GM23338 (cell line): ENCODE measurements around the gene ZNF485.

Source experiments
- EZH2 ChIP-seq: fragments of 200-600 bp; sonication (generic); IDR thresholded peaks from one replicate; pipeline ENCODE4 v1.8.0; 2017; ENCODE audit warnings: antibody characterized with exemption, mild to moderate bottlenecking, low read depth; ENCODE audit not compliant: unreplicated experiment
- EZH2phosphoT487 ChIP-seq: fragments of 200-600 bp; sonication (generic); IDR thresholded peaks from one replicate; pipeline ENCODE4 v1.8.1; 2018; ENCODE audit warnings: antibody characterized with exemption; ENCODE audit not compliant: unreplicated experiment
- JUNB ChIP-seq: IDR thresholded peaks from one replicate; pipeline ENCODE4 v1.6.1; 2016; ENCODE audit warnings: antibody characterized with exemption; ENCODE audit not compliant: unreplicated experiment
- NANOG ChIP-seq: IDR thresholded peaks from 2 replicates; pipeline ENCODE4 v1.6.1; 2016; ENCODE audit warnings: antibody characterized with exemption, borderline replicate concordance
- POLR2AphosphoS5 ChIP-seq: IDR thresholded peaks from 2 replicates; pipeline ENCODE4 v1.6.1; 2016; ENCODE audit warnings: antibody characterized with exemption, low read depth
- STAT1 ChIP-seq: IDR thresholded peaks from one replicate; pipeline ENCODE4 v1.6.1; 2016; ENCODE audit warnings: antibody characterized with exemption; ENCODE audit not compliant: unreplicated experiment
- ZNF331 ChIP-seq: fragments of 250-450 bp; sonication (Bioruptor Pico); IDR thresholded peaks from 2 replicates; pipeline ENCODE4 v1.5.0; 2020; ENCODE audit warnings: low read depth, mild to moderate bottlenecking, moderate library complexity
- TF ChIP-seq, protein P1 (sequence below), 2 experiments: fragments of 200-600 bp in 1 of 2; sonication (generic) in 1 of 2; conservative IDR thresholded peaks; 2 replicates each; pipeline versions ENCODE4 v1.5.1 to v1.6.1; 2016 to 2017; ENCODE audit warnings: antibody characterized with exemption in 2 of 2, low read depth in 2 of 2, mild to moderate bottlenecking in 2 of 2, moderate library complexity in 1 of 2
- TF ChIP-seq, protein P2 (sequence below): IDR thresholded peaks from one replicate; pipeline ENCODE4 v1.6.1; 2018; ENCODE audit warnings: antibody characterized with exemption; ENCODE audit not compliant: unreplicated experiment

GRCh38 chr10:43599333-43599732, 6.9 kb upstream of the ZNF485 start:
- no peak for TF ChIP-seq POLR2AphosphoS5
- TF ChIP-seq, protein P1, sequence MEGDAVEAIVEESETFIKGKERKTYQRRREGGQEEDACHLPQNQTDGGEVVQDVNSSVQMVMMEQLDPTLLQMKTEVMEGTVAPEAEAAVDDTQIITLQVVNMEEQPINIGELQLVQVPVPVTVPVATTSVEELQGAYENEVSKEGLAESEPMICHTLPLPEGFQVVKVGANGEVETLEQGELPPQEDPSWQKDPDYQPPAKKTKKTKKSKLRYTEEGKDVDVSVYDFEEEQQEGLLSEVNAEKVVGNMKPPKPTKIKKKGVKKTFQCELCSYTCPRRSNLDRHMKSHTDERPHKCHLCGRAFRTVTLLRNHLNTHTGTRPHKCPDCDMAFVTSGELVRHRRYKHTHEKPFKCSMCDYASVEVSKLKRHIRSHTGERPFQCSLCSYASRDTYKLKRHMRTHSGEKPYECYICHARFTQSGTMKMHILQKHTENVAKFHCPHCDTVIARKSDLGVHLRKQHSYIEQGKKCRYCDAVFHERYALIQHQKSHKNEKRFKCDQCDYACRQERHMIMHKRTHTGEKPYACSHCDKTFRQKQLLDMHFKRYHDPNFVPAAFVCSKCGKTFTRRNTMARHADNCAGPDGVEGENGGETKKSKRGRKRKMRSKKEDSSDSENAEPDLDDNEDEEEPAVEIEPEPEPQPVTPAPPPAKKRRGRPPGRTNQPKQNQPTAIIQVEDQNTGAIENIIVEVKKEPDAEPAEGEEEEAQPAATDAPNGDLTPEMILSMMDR (conservative IDR thresholded peaks at IDR 0.05; ENCODE audit: low read depth in 2 of 2): no peak
- no peak for TF ChIP-seq EZH2
- no peak for TF ChIP-seq NANOG
- TF ChIP-seq, protein P2, sequence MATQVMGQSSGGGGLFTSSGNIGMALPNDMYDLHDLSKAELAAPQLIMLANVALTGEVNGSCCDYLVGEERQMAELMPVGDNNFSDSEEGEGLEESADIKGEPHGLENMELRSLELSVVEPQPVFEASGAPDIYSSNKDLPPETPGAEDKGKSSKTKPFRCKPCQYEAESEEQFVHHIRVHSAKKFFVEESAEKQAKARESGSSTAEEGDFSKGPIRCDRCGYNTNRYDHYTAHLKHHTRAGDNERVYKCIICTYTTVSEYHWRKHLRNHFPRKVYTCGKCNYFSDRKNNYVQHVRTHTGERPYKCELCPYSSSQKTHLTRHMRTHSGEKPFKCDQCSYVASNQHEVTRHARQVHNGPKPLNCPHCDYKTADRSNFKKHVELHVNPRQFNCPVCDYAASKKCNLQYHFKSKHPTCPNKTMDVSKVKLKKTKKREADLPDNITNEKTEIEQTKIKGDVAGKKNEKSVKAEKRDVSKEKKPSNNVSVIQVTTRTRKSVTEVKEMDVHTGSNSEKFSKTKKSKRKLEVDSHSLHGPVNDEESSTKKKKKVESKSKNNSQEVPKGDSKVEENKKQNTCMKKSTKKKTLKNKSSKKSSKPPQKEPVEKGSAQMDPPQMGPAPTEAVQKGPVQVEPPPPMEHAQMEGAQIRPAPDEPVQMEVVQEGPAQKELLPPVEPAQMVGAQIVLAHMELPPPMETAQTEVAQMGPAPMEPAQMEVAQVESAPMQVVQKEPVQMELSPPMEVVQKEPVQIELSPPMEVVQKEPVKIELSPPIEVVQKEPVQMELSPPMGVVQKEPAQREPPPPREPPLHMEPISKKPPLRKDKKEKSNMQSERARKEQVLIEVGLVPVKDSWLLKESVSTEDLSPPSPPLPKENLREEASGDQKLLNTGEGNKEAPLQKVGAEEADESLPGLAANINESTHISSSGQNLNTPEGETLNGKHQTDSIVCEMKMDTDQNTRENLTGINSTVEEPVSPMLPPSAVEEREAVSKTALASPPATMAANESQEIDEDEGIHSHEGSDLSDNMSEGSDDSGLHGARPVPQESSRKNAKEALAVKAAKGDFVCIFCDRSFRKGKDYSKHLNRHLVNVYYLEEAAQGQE: no peak
- no peak for TF ChIP-seq EZH2phosphoT487
- no peak for TF ChIP-seq STAT1
- TF ChIP-seq JUNB: no peak
- TF ChIP-seq ZNF331: no peak
